Endothelial cell of umbilical vein (primary cell): ENCODE data around the gene APELA.

Experiments
- JUN ChIP-seq: IDR thresholded peaks from 2 replicates; pipeline ENCODE4 v1.6.1; 2011; ENCODE audit warnings: borderline replicate concordance, low read depth; ENCODE audit not compliant: insufficient read length, insufficient read depth
- POLR2A ChIP-seq: IDR thresholded peaks from 2 replicates; pipeline ENCODE4 v1.6.1; 2012; ENCODE audit warnings: low read depth, mild to moderate bottlenecking, control low read depth, low read length
- POLR2AphosphoS5 ChIP-seq: IDR thresholded peaks from 2 replicates; pipeline ENCODE4 v1.6.1; 2012; ENCODE audit warnings: low read depth, mild to moderate bottlenecking, control low read depth, low read length, moderate library complexity; ENCODE audit not compliant: insufficient read depth
- TF ChIP-seq, protein P1 (sequence below), 2 donors: IDR thresholded peaks; 1 replicate in 1 of 2; 2 replicates in 1 of 2; pipeline ENCODE4 v1.5.1; 2011; ENCODE audit warnings: low read length in 2 of 2, mild to moderate bottlenecking in 2 of 2, moderate library complexity in 2 of 2, control low read depth in 1 of 2, inconsistent platforms in 1 of 2, low read depth in 1 of 2; ENCODE audit not compliant: insufficient read depth in 1 of 2; ENCODE audit errors: extremely low read depth in 1 of 2

DNA sequence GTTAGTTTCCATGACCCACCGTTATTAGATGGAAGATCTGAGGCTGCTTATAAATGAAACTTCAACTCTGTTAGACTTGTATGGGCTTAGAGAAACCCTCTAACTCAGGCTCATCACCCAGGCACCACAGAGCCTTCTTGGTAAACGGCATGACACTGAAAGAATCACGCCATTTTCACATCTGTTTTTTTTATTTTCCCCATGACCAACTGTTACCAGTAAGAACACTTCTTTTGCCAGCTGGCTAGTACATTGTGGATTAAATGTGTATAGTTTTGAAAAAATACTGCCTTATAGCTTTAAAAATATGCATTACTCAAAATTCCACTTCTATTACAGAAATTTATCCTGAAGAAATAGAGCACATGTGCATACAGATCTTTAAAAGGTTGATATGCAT, 48.0 kb upstream of the APELA start:
- TF ChIP-seq, protein P1, sequence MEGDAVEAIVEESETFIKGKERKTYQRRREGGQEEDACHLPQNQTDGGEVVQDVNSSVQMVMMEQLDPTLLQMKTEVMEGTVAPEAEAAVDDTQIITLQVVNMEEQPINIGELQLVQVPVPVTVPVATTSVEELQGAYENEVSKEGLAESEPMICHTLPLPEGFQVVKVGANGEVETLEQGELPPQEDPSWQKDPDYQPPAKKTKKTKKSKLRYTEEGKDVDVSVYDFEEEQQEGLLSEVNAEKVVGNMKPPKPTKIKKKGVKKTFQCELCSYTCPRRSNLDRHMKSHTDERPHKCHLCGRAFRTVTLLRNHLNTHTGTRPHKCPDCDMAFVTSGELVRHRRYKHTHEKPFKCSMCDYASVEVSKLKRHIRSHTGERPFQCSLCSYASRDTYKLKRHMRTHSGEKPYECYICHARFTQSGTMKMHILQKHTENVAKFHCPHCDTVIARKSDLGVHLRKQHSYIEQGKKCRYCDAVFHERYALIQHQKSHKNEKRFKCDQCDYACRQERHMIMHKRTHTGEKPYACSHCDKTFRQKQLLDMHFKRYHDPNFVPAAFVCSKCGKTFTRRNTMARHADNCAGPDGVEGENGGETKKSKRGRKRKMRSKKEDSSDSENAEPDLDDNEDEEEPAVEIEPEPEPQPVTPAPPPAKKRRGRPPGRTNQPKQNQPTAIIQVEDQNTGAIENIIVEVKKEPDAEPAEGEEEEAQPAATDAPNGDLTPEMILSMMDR (IDR thresholded peaks at IDR 0.05; ENCODE audit: extremely low read depth in 1 of 2, insufficient read depth in 1 of 2, low read depth in 1 of 2, low read length in 2 of 2): no peak
- TF ChIP-seq JUN (no peak), POLR2AphosphoS5 (no peak), POLR2A (no peak)
